HG03558 (cell line): Measurements from ENCODE around the gene SPACA6.
"Not testable (repeated sequence)": the region's sequence is repeated elsewhere in the genome, so short reads cannot be mapped to it uniquely, and the experiment has no call there.

Experiments used
- ATAC-seq: cut with Tn5 transposase; IDR thresholded peaks from one replicate; pipeline ENCODE4 v1.9.1; 2021; ENCODE audit warnings: moderate number of reproducible peaks; ENCODE audit not compliant: unreplicated experiment; ENCODE audit errors: extremely low read depth

Gene SPACA6

GRCh38 chr19:51693260-51693659 is at the start of gene SPACA6:
Gene SPACA6, plus strand, starts transcription at chr19:51693330. Its CDS starts 197 bp downstream, at chr19:51693527.
- no peak for ATAC-seq

GRCh38 chr19:51644636-51645271 is 48.4 kb upstream of the SPACA6 start:
- ATAC-seq = no peak

GRCh38 chr19:51646730-51647129 is 46.4 kb upstream of the SPACA6 start, which contains the start of gene SIGLEC14:
Gene SIGLEC14, minus strand, starts transcription at chr19:51646825. Its CDS starts 66 bp downstream, at chr19:51646759.
- not testable (repeated sequence) for ATAC-seq

GRCh38 chr19:51647318-51647717 is 45.8 kb upstream of the SPACA6 start:
- ATAC-seq = no peak

GRCh38 chr19:51651216-51651846 is 41.8 kb upstream of the SPACA6 start:
- no peak for ATAC-seq

GRCh38 chr19:51652266-51652665 is 40.9 kb upstream of the SPACA6 start:
- ATAC-seq = no peak

- no peak for ATAC-seq
These were observed 40.0 kb upstream of the SPACA6 start for GRCh38 chr19:51653162-51653561.

- no peak for ATAC-seq
These were observed 38.3 kb upstream of the SPACA6 start for GRCh38 chr19:51654783-51655182.

GRCh38 chr19:51660975-51661600 is 32.0 kb upstream of the SPACA6 start:
- ATAC-seq = no peak

GRCh38 chr19:51663650-51664049 is 29.5 kb upstream of the SPACA6 start:
- ATAC-seq = no peak

- ATAC-seq = no peak
These were observed 29.0 kb upstream of the SPACA6 start for GRCh38 chr19:51664131-51664530.

GRCh38 chr19:51664997-51665396 is 28.1 kb upstream of the SPACA6 start:
- ATAC-seq = no peak

- no peak for ATAC-seq
These were observed 24.9 kb upstream of the SPACA6 start for GRCh38 chr19:51668216-51668615.

- ATAC-seq = not testable (repeated sequence)
These were observed 17.1 kb upstream of the SPACA6 start for GRCh38 chr19:51675911-51676565.

- ATAC-seq = no peak
These were observed 16.5 kb upstream of the SPACA6 start for GRCh38 chr19:51676566-51677083.

- ATAC-seq = no peak
These were observed 12.7 kb upstream of the SPACA6 start for GRCh38 chr19:51680474-51680873.

GRCh38 chr19:51681286-51681941 is 11.7 kb upstream of the SPACA6 start:
- ATAC-seq = no peak

- ATAC-seq = no peak
These were observed 7.0 kb upstream of the SPACA6 start for GRCh38 chr19:51686171-51686570.

- ATAC-seq = no peak
These were observed 5.1 kb upstream of the SPACA6 start for GRCh38 chr19:51687791-51688670.
